GM21423 (cell line): Measurements from ENCODE around the gene DDTL.
"Not testable (repeated sequence)": the region's sequence is repeated elsewhere in the genome, so short reads cannot be mapped to it uniquely, and the experiment has no call there.

Experiments
- ATAC-seq: cut with Tn5 transposase; IDR thresholded peaks from one replicate; pipeline ENCODE4 v1.9.1; 2021; ENCODE audit warnings: mild to moderate bottlenecking, moderate library complexity; ENCODE audit not compliant: unreplicated experiment

The DDTL gene

DNA sequence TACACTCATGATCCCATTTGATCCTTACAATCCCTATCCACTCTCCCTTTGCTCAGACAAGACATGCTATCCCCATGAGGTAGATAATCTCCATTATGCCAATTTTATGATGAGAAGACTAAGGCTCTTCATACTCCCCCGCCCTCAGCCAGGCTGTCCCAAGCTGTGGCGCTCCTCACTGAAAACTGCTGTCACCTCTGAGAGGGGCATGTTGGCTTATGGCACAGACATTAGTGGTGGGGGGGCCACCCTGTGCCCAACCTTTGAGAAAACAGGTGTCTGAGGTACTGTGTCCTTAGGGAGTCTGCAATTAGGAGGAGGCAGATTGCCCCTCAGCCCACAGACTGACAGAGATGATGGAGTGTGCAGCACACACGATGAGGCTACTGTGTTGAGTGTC, 2.4 kb downstream of the DDTL start:
- no peak for ATAC-seq

DNA sequence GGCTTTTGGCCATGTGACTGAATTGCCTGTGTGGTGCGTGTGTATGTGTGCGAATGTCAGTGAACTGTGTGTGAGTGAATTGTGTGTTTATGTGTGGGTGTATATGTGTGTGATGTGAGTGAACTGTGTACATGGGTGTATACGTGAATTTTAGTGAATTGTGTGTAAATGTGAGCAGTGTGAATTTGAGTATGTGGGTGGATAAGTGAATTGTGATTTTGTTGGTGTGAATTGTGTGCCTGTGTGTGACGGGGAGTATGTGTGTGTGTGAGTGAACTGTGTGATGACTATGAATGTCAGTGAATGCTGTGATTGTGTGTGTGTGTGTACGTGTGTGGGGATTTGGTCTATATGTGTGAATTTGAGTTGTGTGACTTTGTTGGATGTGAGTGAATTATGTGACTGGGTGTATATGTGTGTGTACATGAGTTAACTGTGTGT, 3.5 kb downstream of the DDTL start:
- ATAC-seq = no peak

DNA sequence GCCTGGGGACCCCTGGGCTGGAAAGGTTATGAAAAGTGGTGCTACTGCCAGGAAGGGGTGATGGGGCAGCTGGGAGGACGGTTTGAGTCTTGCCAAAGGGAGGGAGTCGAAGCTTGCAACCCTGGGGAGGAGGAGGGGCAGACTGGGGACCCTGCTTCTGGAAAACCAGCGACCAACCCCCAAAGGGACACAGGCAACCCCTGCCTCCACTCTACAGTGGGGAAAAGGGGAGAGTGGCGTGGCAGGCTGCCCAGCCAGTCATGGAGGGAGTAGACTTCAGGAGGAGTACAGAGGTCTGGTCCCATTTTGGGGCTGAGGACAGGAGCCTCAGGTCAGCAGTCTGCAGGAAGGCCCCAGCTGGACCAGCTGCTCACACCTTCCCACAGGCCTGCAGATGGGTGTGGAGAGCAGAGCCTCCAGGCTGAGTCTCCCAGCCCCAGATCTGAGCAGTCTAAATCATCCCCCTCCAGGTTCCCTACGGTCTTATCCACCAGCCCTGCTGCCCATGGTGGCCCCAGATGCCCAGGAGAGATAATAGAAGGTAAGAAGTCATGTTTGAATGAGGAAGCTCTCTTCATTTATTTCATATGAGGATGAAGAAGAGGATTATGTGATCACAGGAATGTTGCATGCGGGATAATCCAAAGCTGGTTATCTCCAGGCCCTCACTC, 4.3 kb downstream of the DDTL start:
- no peak for ATAC-seq

DNA sequence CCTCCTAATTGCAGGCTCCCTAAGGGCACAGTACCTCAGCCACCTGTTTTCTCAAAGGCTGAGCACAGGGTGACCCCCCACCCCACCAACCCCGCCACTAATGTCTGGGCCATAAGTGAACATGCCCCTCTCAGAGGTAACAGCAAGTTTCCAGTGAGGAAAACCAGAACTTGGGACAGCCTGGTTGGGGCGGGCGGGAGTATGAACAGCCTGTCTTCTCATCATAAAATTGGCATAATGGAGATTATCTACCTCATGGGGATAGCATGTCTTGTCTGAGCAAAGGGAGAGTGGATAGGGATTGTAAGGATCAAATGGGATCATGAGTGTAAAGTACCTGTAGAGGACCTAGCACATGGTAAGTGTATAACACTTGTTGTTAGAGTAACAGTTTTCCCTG, 5.2 kb downstream of the DDTL start:
- not testable (repeated sequence) for ATAC-seq

DNA sequence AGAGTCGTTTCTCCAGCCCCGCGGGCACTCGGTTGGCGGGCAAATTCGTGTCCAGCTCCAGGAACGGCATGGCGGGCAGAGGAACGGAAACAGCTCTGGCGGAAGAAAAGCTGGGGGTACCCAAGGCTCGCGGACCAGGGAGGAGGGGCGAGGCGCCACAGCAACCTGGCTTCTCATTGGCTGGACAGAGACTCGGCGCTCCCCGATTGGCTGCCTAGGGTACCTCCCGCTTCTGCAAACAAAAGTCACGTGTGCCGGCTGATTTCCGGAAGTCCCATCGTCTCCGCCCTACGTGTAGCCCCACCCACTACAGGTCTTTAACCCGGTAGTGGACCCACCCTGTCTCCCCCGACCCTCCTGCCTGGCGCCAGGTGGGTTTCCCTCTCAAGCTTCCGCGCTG, 7.7 kb downstream of the DDTL start, which contains the start of gene DDT:
Gene DDT, minus strand, starts transcription at position 97 of the 400 bp plus-strand sequence. Its CDS starts 27 bp downstream, at position 70.
- peak; percentile 93 for ATAC-seq

DNA sequence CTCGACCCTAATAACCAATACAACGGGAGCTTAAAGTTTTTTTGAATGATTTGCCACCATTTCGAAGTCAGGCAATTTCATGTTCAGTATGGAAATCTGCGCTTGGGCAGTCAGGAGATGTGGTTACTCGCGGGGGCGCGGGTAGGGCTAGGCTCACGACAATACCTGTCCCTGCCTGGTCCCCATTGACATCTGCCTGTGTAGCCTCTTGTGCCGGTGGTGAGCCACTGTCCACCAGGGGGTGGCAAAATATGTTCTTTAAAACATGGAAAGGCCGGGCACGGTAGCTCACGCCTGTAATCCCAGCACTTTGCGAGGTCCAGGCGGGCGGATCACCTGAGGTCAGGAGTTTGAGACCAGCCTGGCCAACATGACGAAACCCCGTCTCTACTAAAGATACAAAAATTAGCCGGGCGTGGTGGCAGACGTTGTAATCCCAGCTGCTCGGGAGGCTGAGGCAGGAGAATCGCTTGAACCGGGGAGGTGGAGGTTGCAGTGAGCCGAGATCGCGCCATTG, 8.2 kb downstream of the DDTL start:
- ATAC-seq = peak; percentile 19

DNA sequence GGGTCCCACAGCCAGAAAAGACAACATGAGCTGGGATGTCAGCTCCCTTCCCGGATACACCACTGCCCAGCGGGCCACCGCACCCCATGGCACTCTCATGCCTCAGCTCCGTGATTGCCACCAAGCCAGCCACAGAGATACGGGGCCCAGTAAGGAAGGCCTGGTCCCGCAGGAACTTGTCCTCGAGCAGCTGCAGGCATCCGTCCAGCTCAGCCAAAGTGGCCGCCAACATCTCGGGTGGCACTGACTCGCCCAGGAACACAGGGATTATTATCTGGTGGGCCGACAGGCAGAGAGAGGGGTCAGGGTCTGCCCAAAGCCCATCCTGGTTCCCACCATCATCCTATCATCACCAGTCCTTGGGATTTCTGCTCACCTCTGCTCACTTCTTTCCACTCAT, 10.6 kb downstream of the DDTL start:
- ATAC-seq = not testable (repeated sequence)

DNA sequence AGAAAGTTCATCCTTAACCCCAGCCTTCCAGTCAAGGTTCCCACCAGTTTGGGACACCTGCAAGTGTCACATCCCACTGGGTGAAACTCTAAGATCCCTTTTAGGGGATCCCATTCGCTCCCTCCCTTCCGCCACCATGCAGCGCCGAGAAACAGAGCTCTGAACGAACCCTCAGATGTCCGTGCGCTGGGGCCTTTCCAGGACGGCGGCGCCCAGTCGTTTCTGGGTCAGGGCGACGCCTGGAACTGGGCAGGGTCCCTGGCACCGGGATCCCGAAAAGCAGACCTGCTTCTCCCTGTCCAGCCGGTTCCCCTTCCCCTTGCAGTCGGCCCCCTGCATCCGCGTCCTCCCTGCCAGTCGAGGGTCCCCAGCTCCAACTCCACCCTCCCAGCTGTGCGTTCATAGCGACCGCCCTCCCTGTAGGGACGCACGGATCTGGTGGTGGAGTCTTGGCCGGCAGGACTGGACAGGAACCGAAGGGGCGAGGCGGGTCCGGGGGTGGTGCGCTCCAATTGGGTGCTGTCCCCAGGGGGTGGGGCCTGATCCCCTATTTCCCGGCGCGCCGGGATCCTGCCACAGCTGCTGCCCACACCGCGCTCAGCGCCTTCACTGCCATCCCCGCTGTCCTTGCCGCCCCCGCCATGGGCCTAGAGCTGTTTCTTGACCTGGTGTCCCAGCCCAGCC, 13.0 kb downstream of the DDTL start, which contains the start of gene GSTT2:
Gene GSTT2, plus strand, starts transcription at position 578 of the 684 bp plus-strand sequence.
- not testable (repeated sequence) for ATAC-seq

DNA sequence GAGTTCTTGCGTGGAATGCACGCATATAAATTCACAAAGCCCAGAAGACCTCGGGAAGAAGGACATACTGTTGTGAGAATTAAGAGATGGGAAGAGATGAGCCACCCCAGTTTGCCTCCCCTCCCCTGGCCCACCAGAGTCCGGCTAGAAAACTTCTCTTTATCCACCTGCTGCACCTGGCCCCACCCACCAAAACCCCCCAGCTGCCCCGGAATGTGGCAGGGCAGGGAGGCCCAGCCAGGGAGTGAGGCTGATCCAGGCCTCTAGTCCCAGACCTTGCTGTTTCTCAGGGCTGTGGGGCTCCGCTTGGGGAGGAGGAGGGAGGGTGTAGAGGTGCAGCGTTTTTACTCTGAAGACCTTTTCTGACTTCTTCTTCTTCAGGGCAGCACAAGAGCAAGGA, 13.9 kb downstream of the DDTL start:
- ATAC-seq = not testable (repeated sequence)

DNA sequence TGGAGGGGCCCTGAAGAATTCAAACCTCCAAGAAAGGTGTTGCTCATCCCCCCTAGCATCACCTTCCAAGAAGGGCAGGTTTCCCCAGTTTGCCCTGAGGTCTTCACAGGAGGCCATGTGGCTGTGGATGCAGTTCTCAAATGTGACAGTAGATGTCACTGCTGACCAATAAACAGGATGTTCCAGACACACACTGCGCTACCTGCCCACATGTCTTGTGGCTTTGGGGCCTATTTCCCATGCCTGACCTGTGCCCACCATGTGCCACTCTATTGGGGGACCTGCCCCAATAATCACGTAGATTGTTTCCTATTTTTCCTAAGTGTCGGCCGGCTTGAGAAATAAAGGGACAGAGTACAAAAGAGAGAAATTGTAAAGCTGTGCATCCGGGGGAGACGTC, 17.7 kb downstream of the DDTL start:
- no peak for ATAC-seq

DNA sequence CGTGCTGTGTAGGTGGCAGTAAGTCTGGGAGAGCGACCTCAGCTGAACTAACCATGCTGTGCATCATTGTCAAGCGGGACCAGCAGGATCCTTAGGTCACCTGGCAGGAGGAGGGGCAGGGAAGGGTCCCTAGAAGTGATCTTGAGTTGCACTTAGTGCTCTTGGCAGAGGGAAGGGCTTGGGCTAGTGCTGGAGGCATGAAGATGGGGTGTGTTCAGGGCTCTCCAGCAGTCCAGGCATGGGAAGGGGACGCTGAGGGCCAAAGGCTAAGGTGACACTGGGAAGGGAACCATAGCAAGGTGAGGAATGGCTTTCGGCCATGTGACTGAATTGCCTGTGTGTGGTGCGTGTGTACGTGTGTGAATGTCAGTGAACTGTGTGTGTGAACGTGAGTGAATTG, 19.4 kb downstream of the DDTL start:
- ATAC-seq = not testable (repeated sequence)

DNA sequence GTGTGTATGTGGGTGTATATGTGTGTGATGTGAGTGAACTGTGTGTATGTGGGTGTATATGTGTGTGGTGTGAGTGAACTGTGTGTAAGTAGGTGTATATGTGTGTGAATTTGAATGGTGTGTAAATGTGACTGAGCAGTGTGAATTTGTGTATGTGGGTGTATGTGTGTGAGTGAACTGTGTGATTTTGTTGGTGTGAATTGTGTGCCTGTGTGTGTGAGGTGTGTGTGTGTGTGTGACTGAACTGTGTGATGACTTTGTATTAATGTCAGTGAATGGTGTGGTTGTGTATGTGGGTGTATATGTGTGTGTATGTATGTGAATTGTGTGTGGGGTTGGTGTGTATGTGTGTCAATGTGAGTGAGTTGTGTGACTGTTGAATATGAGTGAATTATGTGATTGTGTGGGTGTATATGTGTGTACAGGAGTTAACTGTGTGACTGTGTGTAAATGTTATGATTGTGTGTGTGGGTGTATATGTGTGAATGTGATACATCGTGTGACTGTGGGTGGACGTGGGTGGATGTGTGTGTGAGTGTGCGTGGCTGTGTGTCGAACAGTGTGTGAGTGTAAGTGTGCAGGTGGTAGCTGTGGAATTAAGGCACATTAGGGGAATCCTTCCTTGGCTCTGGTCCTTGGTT, 20.0 kb downstream of the DDTL start:
- ATAC-seq = not testable (repeated sequence)

DNA sequence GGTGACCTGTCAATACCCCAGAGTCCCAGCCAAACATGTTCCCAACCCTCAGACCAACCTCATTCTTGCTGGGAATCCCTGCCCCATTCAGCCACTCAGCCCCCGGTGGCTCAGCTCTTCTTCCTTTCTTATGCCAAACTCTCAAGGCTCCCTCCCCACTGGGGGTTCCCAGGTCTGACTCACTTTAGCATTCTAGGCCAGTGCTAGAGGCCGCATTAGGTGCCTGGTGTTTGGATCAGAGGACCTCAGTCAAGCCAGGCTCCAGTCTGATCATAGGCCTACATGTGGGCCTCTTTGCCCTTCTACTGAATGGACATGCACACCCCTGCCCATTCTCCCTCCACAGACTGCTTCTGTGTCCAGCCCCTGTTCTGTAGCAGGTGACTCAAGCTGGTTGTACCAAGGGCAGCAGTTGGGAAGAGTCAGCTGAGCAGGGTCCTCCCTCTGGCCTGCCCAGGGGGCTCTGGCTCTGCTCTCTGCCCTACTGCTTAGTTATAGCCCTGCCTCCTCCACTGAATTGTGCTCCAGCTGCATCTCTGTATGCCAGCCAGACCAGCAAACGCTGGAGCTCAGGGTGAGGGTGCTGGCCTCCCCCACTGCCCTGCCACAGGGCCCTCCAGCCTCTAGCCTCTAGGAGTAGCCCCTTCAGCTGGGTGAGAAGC, 23.0 kb downstream of the DDTL start:
- not testable (repeated sequence) for ATAC-seq

DNA sequence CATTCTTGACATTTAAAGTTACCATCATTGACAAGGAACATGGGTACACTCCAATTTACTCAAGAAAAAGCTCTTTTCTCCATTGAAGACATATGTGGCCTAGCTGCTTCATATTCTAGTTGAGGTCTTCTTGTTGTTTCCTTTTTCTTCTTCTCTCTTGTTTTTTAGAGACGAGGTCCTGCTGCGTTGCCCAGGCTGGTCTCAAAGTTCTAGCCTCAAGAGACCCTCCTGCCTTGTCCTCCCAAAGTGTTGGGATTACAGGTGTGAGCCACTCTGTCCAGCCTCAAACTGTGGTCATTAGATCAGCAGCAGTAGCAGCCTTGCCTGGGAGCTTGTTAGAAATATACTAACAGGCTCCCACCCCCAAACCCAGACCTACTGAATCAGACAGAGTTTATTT, 26.4 kb downstream of the DDTL start:
- ATAC-seq = not testable (repeated sequence)

DNA sequence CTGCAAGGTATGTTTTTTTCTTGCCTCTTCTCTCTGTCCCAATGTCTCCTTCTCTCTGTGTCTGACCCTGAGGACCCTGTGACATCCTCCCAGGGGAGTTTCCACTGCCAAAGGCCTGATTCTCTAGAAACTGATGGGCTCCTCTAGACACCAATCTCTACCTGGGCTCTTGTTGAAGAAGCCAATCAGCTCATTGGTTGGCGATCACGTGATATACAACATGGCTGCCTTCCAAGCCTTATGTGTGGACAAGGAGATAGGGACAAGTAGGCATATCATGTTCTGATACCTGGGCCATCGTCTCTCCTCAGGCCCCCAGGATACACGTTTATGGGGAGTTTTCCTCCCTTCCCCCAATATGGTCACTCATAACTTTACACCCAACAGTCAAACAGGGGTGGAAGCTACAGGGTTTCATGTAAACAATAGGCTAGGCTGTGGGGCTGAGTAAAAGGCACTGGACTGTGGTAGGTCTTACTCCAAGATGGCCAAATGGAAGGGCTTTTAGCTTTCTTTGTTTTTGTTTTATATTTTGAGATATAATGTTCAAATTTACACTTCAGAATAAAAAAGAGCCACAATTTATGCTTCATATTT, 27.0 kb downstream of the DDTL start:
- ATAC-seq = not testable (repeated sequence)

DNA sequence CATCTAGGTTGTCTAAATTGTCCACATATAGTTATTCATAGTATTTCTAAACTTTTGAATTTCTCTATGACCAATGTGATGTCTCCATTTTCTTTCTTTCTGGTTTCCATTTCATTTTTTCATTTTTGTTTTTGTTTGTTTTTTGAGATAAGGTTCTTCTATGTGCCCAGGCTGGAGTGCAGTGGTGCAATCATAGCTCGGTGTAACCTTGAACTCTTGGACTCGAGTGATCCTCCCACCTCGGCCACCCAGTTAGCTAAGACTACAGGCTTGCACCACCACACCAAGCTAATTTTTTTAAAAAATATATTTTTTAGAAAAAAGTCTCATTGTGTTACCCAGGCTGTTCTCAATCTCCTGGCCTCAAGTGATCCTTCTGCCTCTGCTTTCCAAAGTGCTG, 30.4 kb downstream of the DDTL start:
- ATAC-seq = no peak

DNA sequence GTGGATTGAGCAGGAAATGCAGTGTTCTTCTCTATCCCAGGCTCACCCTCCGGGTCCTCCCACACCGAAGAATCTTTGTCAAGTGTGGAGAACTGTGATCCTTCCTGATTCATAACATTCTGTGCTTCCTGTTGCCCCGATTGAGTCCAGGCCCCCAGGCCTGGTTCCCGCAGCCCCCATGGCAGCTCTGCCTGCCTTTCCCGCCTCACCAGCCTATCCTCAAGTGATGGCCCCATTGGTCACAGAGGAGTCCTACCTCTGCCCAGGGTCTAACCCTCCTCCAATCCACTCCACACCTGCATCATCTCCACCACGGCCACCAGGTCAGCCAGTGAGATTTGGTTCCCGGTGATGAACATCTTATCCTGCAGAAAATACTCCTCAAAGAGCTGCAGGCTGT, 33.1 kb downstream of the DDTL start:
- ATAC-seq = not testable (repeated sequence)

DNA sequence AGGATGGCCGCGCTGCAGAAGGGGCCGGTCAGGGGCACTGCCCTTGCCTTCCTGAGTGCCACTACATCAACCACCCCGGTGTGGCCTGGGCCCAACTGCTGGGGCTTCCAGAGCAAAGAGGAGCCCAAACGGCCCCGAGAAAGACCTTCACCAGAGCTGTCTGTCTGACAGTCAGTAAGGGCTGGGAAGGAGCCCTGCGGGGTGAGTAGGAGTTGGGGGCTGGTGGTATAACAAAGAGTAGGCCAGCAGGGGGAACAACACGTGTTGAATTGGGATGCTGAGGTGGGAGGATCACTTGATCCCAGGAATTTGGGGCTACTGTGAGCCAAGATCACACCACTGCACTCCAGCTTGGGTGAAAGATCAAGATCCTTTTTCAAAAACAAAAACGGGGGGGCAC, 34.6 kb downstream of the DDTL start:
- no peak for ATAC-seq

DNA sequence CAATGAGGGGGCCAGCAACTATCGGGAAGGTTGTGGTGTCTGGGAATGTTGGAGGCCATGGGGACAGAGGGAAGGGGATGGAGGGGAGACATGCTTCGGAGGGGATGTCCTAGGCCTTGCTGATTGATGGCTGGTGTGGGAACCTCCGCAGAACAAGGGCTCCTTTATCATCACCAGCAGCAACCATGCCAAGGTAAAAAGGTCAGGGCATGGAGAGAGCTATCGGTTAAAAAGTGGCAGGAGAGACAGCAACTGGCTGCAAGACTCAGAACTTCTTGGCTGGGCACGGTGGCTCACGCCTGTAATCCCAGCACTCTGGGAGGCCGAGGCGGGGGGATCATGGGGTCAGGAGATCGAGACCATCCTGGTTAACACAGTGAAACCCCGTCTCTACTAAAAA, 35.6 kb downstream of the DDTL start:
- no peak for ATAC-seq

DNA sequence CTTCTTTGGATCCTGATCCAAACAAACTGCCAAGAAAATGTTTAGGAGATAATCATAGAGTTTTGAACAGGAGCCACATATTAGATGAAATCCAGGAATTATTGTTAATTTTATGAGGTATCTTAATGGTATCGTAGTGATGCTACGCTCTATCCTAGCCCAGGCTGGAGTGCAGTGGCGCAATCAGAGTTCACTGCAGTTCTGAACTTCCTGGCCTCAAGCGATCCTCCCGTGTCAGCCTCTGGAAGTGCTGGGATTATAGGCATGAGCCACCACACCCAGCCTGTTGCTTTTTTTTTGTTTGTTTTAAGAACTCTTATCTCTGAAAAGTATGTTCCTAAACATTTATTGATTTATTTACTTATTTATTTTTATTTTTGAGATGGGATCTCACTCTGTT, 36.2 kb downstream of the DDTL start:
- no peak for ATAC-seq

DNA sequence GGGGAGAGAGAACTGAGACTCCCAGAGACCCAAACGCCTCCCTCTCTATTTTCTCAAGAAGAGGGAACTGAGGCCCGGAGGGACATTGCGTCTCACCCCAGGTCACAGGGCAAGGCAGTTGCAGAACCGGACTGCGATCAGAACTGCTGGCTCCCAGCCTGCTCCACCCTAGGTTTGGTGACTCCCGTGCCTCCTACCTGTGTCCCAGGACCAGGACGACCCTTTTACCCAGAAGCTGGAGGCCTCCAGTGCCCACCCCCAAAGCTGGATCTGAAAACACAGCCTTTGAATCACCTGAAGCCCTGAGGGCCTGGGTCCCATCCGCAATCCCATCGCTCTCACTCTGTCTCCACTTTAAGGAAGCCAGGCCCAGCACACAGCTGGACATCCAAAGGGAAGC, 37.2 kb downstream of the DDTL start:
- ATAC-seq = no peak
